PFSK-1 (cell line): Measurements from ENCODE around the gene SOHLH2.

ENCODE experiments used
- FOXP2 ChIP-seq: optimal IDR thresholded peaks from 2 replicates; pipeline ENCODE3; 2011; ENCODE audit warnings: borderline replicate concordance, control low read depth, inconsistent platforms; ENCODE audit not compliant: insufficient read depth; ENCODE audit errors: extremely low read length, extremely low read depth
- POLR2AphosphoS5 ChIP-seq: IDR thresholded peaks from 2 replicates; pipeline ENCODE4 v1.6.1; 2012; ENCODE audit warnings: low read depth, mild to moderate bottlenecking, control low read depth, low read length, moderate library complexity
- SIN3A ChIP-seq: IDR thresholded peaks from 2 replicates; pipeline ENCODE4 v1.6.1; 2012; ENCODE audit warnings: mild to moderate bottlenecking, low read length, moderate library complexity, borderline replicate concordance; ENCODE audit not compliant: insufficient read depth
- TAF1 ChIP-seq: IDR thresholded peaks from 2 replicates; pipeline ENCODE4 v1.6.1; 2012; ENCODE audit warnings: low read length, control low read depth, borderline replicate concordance; ENCODE audit not compliant: insufficient read depth
- TF ChIP-seq, protein P1 (sequence below), 2 experiments: IDR thresholded peaks; 2 replicates each; pipeline versions ENCODE4 v1.6.1 to v1.8.0; 2011 to 2012; ENCODE audit warnings: low read depth in 2 of 2, low read length in 2 of 2, control low read depth in 1 of 2, inconsistent platforms in 1 of 2, mild to moderate bottlenecking in 1 of 2, moderate library complexity in 1 of 2; ENCODE audit not compliant: insufficient read depth in 1 of 2

- TF ChIP-seq SIN3A (no peak), POLR2AphosphoS5 (no peak), FOXP2 (no peak), TAF1 (no peak)
- TF ChIP-seq, protein P1, sequence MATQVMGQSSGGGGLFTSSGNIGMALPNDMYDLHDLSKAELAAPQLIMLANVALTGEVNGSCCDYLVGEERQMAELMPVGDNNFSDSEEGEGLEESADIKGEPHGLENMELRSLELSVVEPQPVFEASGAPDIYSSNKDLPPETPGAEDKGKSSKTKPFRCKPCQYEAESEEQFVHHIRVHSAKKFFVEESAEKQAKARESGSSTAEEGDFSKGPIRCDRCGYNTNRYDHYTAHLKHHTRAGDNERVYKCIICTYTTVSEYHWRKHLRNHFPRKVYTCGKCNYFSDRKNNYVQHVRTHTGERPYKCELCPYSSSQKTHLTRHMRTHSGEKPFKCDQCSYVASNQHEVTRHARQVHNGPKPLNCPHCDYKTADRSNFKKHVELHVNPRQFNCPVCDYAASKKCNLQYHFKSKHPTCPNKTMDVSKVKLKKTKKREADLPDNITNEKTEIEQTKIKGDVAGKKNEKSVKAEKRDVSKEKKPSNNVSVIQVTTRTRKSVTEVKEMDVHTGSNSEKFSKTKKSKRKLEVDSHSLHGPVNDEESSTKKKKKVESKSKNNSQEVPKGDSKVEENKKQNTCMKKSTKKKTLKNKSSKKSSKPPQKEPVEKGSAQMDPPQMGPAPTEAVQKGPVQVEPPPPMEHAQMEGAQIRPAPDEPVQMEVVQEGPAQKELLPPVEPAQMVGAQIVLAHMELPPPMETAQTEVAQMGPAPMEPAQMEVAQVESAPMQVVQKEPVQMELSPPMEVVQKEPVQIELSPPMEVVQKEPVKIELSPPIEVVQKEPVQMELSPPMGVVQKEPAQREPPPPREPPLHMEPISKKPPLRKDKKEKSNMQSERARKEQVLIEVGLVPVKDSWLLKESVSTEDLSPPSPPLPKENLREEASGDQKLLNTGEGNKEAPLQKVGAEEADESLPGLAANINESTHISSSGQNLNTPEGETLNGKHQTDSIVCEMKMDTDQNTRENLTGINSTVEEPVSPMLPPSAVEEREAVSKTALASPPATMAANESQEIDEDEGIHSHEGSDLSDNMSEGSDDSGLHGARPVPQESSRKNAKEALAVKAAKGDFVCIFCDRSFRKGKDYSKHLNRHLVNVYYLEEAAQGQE (IDR thresholded peaks at IDR 0.05; ENCODE audit: insufficient read depth in 1 of 2, low read depth in 2 of 2, low read length in 2 of 2): no peak
Observed at GRCh38 chr13:36151591-36151990, 62.8 kb downstream of the SOHLH2 start.
